Gastrocnemius medialis (tissue), 4 donors: ENCODE results near the gene PPP4C.

ENCODE experiments used
- POLR2A ChIP-seq, 2 donors: fragments of 450-650 bp; IDR thresholded peaks; one replicate each; pipeline ENCODE4 v1.6.1; 2017; ENCODE audit warnings: antibody characterized with exemption in 2 of 2, mild to moderate bottlenecking in 2 of 2, moderate library complexity in 2 of 2
- TF ChIP-seq, protein P1 (sequence below), 5 experiments: fragments of 450-650 bp in 3 of 5; fragments of 200-600 bp in 2 of 5; sonication (generic) in 2 of 5; IDR thresholded peaks in 4 of 5; conservative IDR thresholded peaks in 1 of 5; 1 replicate in 4 of 5; 2 replicates in 1 of 5; pipeline ENCODE4 v1.5.1; 2016 to 2019; ENCODE audit warnings: antibody characterized with exemption in 5 of 5, mild to moderate bottlenecking in 3 of 5, moderate library complexity in 3 of 5

DNA sequence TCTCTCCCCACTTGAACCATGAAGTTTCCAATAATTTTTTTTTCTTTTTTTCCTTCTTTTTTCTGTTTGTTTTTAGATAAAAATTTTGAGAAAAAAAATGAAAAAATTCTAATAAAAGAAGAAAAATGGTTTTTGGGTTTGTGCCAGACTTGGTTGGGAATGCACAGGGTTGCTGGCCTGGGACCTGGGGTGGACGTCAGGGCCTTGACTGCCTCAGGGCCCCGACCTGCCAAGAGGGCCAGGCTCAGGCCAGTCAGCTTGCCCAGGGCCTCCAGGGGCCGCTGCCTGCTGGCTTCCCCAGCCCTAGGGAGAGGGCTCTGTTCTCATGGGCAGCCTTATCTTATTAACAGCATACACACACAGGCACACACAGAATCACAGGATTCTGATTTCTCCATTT, 9.5 kb downstream of the PPP4C start:
- TF ChIP-seq, protein P1, sequence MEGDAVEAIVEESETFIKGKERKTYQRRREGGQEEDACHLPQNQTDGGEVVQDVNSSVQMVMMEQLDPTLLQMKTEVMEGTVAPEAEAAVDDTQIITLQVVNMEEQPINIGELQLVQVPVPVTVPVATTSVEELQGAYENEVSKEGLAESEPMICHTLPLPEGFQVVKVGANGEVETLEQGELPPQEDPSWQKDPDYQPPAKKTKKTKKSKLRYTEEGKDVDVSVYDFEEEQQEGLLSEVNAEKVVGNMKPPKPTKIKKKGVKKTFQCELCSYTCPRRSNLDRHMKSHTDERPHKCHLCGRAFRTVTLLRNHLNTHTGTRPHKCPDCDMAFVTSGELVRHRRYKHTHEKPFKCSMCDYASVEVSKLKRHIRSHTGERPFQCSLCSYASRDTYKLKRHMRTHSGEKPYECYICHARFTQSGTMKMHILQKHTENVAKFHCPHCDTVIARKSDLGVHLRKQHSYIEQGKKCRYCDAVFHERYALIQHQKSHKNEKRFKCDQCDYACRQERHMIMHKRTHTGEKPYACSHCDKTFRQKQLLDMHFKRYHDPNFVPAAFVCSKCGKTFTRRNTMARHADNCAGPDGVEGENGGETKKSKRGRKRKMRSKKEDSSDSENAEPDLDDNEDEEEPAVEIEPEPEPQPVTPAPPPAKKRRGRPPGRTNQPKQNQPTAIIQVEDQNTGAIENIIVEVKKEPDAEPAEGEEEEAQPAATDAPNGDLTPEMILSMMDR (IDR thresholded peaks at IDR 0.05 in 4 of 5, conservative IDR thresholded peaks at IDR 0.05 in 1 of 5) = no peak
- TF ChIP-seq POLR2A (IDR thresholded peaks at IDR 0.05) = no peak
